Adrenal gland (tissue), 19 donors: ENCODE results near the gene TYR. TPM values are rescaled to one million over a fixed set of nuclear protein-coding genes. Genes with fewer than 3 reads are reported as not detected.

Experiments used
- DNase-seq, 7 donors: peaks; one replicate each; pipeline ENCODE4 v3.0.0-alpha.2; 2019 to 2020
- H3K27ac ChIP-seq, 5 donors: fragments of 200-600 bp; sonication (generic) in 4 of 5; 1 replicate in 3 of 5; 2 replicates in 2 of 5; pipeline versions ENCODE4 v1.5.1 to v1.8.0; 2016 to 2020; ENCODE audit warnings: mild to moderate bottlenecking in 1 of 5
- H3K27me3 ChIP-seq: fragments of 200-600 bp; 2 replicates; pipeline ENCODE4 v1.8.0; 2021
- H3K36me3 ChIP-seq, 2 donors: fragments of 200-600 bp; replicated peaks in 1 of 2; 1 replicate in 1 of 2; 2 replicates in 1 of 2; pipeline versions ENCODE4 v1.5.1 to v1.8.0; 2018 to 2022
- H3K4me1 ChIP-seq, 2 donors: fragments of 200-600 bp; replicated peaks in 1 of 2; 1 replicate in 1 of 2; 2 replicates in 1 of 2; pipeline versions ENCODE4 v1.5.1 to v1.8.0; 2018 to 2021
- H3K4me3 ChIP-seq, 4 donors: fragments of 200-600 bp; sonication (generic) in 3 of 4; one replicate each; pipeline ENCODE4 v1.5.1; 2016 to 2018
- H3K9me3 ChIP-seq, 3 donors: fragments of 200-600 bp; sonication (generic) in 1 of 3; replicated peaks in 1 of 3; 1 replicate in 2 of 3; 2 replicates in 1 of 3; pipeline versions ENCODE4 v1.5.1 to v1.8.0; 2016 to 2021
- POLR2A ChIP-seq, 2 donors: fragments of 450-650 bp; IDR thresholded peaks; one replicate each; pipeline ENCODE4 v1.6.1; 2017; ENCODE audit warnings: antibody characterized with exemption in 2 of 2, mild to moderate bottlenecking in 2 of 2, moderate library complexity in 1 of 2
- WGBS, 4 donors: extraction: QIAGEN DNeasy Blood & Tissue Kit in 2 of 4; methylation state at CpG; one replicate each; pipeline versions ENCODE4 v1.1.5 to v1.1.7; 2013 to 2017; 5-methylcytosine and 5-hydroxymethylcytosine counted together
- intact Hi-C, 2 donors: fragments of 100-400 bp; cut with DNase I; formaldehyde crosslinking; loops; one replicate each; pipeline versions ENCODE4 v1.14.1 to v1.15.0; 2022 to 2023
- long read RNA-seq, 10 donors: library from polyadenylated mRNA in 3 of 10; unstranded in 2 of 10; stranded (forward) in 1 of 10; transcript quantifications; one replicate each; pipeline ENCODE4 v2.0.0 and lab custom pipeline, GENCODE V29; 2021 to 2026
- polyA plus RNA-seq, 3 donors: library from polyadenylated mRNA; stranded (reverse); fragments of 200-250 nt in 2 of 3; fragments of 350-450 nt in 1 of 3; fragmentation: Illumina TruSeq in 1 of 3; extraction: RNeasy Lipid Tissue Mini Kit (QIAGEN cat#74804) in 1 of 3; gene quantifications; one replicate each; pipeline ENCODE4 v1.2.3, GENCODE V29; 2013 to 2014
- total RNA-seq, 9 donors: library from RNA; depleted of rRNA in 4 of 9; stranded (reverse); fragments of >200 nt in 4 of 9; fragments of 120-200 nt in 1 of 9; fragmentation: NEBNext Ultra II Directional in 1 of 9; extraction: Animal tissue kit (Norgen Biotek cat#: 25700) in 1 of 9; gene quantifications; one replicate each; pipeline versions ENCODE4 v1.1.0 to v1.2.4, GENCODE V29; 2013 to 2023
- TF ChIP-seq, protein P1 (sequence below), 6 experiments: fragments of 450-650 bp in 4 of 6; fragments of 200-600 bp in 2 of 6; sonication (generic) in 1 of 6; IDR thresholded peaks; 1 replicate in 5 of 6; 2 replicates in 1 of 6; pipeline versions ENCODE4 v1.5.1 to v1.8.0; 2016 to 2021; ENCODE audit warnings: antibody characterized with exemption in 6 of 6, mild to moderate bottlenecking in 2 of 6, moderate library complexity in 1 of 6
- donor health status: healthy with polysubstance abuse.
- donor health status: Bipolar disorder and iron deficiency.
- donor health status: DM: yes; HTN: yes; CAD: no.
- donor health status: DM: no; HTN: no; CAD: no.
- donor health status: DM: no; HTN: no; CAD: no.
- donor health status: DM: yes; HTN: yes; CAD: no.

Gene TYR
- total RNA-seq, result under 1 TPM in 1 of 9 donors, not detected in 8; 0.06 TPM
- not detected for polyA plus RNA-seq
- long read RNA-seq, donor 1, result 0 reads
- long read RNA-seq, donor 2, result 0 reads
- long read RNA-seq, donor 3, result 0 reads
- long read RNA-seq, donor 4, result 0 reads
- long read RNA-seq, donor 5, result 0 reads
- long read RNA-seq, donor 6, result 0 reads
- long read RNA-seq, donor 7, result 0 reads
- long read RNA-seq, donor 8, result 0 reads
- long read RNA-seq, donor 9, result 0 reads
- long read RNA-seq, donor 10, result 0 reads

DNA sequence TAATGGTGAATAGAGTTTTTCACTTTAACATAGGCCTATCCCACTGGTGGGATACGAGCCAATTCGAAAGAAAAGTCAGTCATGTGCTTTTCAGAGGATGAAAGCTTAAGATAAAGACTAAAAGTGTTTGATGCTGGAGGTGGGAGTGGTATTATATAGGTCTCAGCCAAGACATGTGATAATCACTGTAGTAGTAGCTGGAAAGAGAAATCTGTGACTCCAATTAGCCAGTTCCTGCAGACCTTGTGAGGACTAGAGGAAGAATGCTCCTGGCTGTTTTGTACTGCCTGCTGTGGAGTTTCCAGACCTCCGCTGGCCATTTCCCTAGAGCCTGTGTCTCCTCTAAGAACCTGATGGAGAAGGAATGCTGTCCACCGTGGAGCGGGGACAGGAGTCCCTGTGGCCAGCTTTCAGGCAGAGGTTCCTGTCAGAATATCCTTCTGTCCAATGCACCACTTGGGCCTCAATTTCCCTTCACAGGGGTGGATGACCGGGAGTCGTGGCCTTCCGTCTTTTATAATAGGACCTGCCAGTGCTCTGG, at the start of gene TYR:
TYR (plus strand) TSS at position 185 of the 541 bp plus-strand sequence; CDS start at position 264, 79 bp downstream.
- H3K9me3 ChIP-seq, result no peaks in the 10 kb centered on the region
- WGBS, 4 donors, result 75 to 87% (median 76%) methylated on average over 7 to 8 of the region's 8 CpGs
- no peak for DNase-seq

DNA sequence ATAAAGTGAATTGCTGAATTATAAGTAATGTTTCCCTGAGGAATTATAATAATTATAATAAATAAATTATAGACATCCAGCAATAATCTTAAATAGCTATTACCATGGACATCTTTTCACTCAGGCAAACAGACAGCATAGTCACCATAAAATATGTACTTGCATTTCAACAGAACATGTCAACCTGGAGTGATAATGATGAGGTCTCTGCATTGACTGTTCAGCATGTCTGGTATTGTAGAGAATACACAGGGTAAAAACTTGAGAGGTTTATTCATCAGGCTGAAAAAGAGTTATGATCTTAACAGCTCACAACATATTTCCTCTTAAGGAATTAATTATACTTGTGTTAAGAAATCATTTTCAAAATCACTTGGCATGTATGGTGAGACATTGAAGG, 41.1 kb upstream of the TYR start:
- H3K9me3 ChIP-seq, result no peaks in the 10 kb centered on the region
- H3K36me3 ChIP-seq, result no peaks in the 10 kb centered on the region
- intact Hi-C loops, result no loop called here
- H3K27me3 ChIP-seq, result no peaks in the 10 kb centered on the region
- H3K4me3 ChIP-seq, result no peak overlapping the region
- H3K4me1 ChIP-seq, result no peaks in the 10 kb centered on the region
- H3K27ac ChIP-seq, result no peak overlapping the region
- TF ChIP-seq, protein P1, sequence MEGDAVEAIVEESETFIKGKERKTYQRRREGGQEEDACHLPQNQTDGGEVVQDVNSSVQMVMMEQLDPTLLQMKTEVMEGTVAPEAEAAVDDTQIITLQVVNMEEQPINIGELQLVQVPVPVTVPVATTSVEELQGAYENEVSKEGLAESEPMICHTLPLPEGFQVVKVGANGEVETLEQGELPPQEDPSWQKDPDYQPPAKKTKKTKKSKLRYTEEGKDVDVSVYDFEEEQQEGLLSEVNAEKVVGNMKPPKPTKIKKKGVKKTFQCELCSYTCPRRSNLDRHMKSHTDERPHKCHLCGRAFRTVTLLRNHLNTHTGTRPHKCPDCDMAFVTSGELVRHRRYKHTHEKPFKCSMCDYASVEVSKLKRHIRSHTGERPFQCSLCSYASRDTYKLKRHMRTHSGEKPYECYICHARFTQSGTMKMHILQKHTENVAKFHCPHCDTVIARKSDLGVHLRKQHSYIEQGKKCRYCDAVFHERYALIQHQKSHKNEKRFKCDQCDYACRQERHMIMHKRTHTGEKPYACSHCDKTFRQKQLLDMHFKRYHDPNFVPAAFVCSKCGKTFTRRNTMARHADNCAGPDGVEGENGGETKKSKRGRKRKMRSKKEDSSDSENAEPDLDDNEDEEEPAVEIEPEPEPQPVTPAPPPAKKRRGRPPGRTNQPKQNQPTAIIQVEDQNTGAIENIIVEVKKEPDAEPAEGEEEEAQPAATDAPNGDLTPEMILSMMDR (IDR thresholded peaks at IDR 0.05), result no peak
- no peak for TF ChIP-seq POLR2A (IDR thresholded peaks at IDR 0.05)
- DNase-seq, result no peak

More for the DNA sequence above, at the start of gene TYR:
- no peaks in the 10 kb centered on the region for H3K36me3 ChIP-seq
- no peak within 1 kb of the TSS for H3K4me3 ChIP-seq
- intact Hi-C loops, result no loop called here
- H3K4me1 ChIP-seq, result no peaks in the 10 kb centered on the region
- no peak within 1 kb of the TSS for H3K27ac ChIP-seq
- no peaks in the 10 kb centered on the region for H3K27me3 ChIP-seq
- TF ChIP-seq POLR2A (IDR thresholded peaks at IDR 0.05), result no peak
- TF ChIP-seq, protein P1 (IDR thresholded peaks at IDR 0.05), result no peak

DNA sequence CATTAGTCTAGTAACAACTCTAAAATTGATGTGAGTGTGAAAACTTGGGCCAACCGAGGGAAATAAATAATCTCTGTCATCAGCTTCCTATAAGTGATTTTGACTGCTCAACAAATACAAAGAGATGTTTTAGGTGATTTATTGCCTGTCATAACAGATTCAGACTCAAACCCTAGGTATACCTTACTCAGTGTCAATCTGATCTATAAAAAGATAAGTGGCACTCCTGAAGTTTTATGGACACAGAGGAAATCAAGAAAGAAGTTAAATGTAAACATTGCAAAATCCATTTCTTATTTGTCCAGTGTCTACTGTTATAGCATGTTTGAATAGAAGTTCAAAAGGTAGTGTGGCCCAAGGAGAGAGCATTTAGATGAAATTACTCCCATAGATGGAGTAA, 30.4 kb upstream of the TYR start:
- no peaks in the 10 kb centered on the region for H3K4me1 ChIP-seq
- H3K4me3 ChIP-seq, result no peak overlapping the region
- no peak overlapping the region for H3K27ac ChIP-seq
- TF ChIP-seq, protein P1 (IDR thresholded peaks at IDR 0.05), result no peak
- H3K9me3 ChIP-seq, result no peaks in the 10 kb centered on the region
- no peak for DNase-seq
- no peaks in the 10 kb centered on the region for H3K36me3 ChIP-seq
- 61 to 71% (median 67%) methylated on average over 1 of the region's 1 CpG for WGBS, 4 donors
- intact Hi-C loops, result no loop called here
- H3K27me3 ChIP-seq, result no peaks in the 10 kb centered on the region

DNA sequence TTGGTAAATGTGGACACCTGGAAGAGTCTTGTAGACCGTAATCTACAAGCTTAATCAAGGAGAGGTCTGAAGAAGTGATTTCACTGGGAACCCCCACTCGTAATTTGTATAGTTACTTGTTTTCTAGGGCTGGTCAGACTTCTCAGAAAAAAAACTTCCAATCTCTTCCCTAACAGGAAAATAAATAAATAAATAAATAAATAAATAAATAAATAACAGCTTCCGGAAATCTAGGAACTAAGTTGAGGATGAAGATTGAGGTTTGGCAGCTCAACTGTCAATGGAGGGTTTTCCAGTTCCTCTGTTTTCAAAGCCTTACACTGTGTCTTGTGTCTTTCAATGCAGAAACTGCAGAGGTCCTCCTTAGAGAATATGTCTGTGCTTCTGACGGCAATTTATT, 17.7 kb upstream of the TYR start:
- no peaks in the 10 kb centered on the region for H3K27me3 ChIP-seq
- no peak for DNase-seq
- TF ChIP-seq, protein P1 (IDR thresholded peaks at IDR 0.05), result no peak
- intact Hi-C loops, result no loop called here
- no peaks in the 10 kb centered on the region for H3K36me3 ChIP-seq
- H3K4me1 ChIP-seq, result no peaks in the 10 kb centered on the region
- H3K27ac ChIP-seq, result no peak overlapping the region
- no peaks in the 10 kb centered on the region for H3K9me3 ChIP-seq
- WGBS, 4 donors, result 76 to 90% (median 87%) methylated on average over 4 of the region's 4 CpGs
- H3K4me3 ChIP-seq, result no peak overlapping the region
